ENCODE results near the gene SLC47A2.

DNA sequence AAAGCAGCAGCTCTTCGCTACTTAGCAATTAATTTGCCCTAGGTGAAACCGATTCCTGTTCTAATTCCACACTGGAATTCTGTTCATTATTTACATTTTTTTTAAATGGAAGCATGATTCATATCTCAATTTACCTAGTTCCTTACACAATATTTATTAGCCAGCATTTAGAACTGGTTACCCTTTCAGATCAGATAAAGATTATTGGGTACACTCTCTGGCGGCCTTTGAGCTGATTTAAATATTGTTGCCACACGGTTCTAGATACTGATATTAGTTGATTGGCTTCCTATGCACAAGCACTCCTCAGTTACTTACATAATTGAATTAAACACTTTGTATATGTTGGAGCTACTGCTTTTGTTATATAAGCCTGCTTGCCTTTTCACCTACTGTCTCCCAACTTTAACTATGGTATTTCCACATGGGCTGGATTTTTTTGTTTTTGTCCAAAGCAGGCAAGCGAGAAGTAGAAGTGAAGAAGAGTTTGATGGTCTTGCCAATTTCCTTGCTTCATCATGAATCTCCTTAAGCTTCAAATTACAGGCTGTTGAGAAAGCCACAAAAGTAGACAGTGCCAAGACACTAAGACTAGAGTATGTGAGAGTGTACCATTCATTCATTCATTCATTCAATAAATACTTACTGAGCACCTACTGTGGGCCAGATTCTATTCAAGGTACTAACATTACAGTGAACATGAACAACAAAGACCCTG, 71.7 kb downstream of the SLC47A2 start:
- TF ChIP-seq, protein P1, sequence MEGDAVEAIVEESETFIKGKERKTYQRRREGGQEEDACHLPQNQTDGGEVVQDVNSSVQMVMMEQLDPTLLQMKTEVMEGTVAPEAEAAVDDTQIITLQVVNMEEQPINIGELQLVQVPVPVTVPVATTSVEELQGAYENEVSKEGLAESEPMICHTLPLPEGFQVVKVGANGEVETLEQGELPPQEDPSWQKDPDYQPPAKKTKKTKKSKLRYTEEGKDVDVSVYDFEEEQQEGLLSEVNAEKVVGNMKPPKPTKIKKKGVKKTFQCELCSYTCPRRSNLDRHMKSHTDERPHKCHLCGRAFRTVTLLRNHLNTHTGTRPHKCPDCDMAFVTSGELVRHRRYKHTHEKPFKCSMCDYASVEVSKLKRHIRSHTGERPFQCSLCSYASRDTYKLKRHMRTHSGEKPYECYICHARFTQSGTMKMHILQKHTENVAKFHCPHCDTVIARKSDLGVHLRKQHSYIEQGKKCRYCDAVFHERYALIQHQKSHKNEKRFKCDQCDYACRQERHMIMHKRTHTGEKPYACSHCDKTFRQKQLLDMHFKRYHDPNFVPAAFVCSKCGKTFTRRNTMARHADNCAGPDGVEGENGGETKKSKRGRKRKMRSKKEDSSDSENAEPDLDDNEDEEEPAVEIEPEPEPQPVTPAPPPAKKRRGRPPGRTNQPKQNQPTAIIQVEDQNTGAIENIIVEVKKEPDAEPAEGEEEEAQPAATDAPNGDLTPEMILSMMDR (IDR thresholded peaks at IDR 0.05), result no peak
- TF ChIP-seq POLR2A (IDR thresholded peaks at IDR 0.05) (no peak), POLR2AphosphoS5 (IDR thresholded peaks at IDR 0.05) (no peak)
